ENCODE results near the gene SCGB2B2. TPM values are rescaled to one million over a fixed set of nuclear protein-coding genes. Genes with fewer than 3 reads are reported as not detected.
"Not testable (repeated sequence)": the region's sequence is repeated elsewhere in the genome, so short reads cannot be mapped to it uniquely, and the experiment has no call there.

The SCGB2B2 gene
- polyA plus RNA-seq, 2 of the 4 experiments (the other 2 are of a cell fraction), result 0.21 to 0.26 TPM

GRCh38 chr19:34666200-34666957 lies 10.6 kb downstream of the SCGB2B2 start:
- CTCF ChIA-PET, result interaction anchor here (1.1 kb wide), 1 partner anchor 27 kb away, joined by 5 read pairs; no protein-coding TSS in a partner anchor
- H3K9me3 ChIP-seq, result peaks cover 11% of the 10 kb centered on the region; the same call in 1 of the 3 replicates
- no peak overlapping the region for H3K27ac ChIP-seq
- H3K4me2 ChIP-seq, result no peak overlapping the region
- DNase-seq (ENCODE audit: low read depth in 1 of 2, low spot score in 1 of 2), result no peak
- H3K4me3 ChIP-seq, result no peak overlapping the region
- POLR2A ChIA-PET, result no interaction called here
- no peak for FAIRE-seq
- ATAC-seq, result no peak
- TF ChIP-seq POLR2A (IDR thresholded peaks at IDR 0.05; ENCODE audit: low read length), result no peak
- TF ChIP-seq POLR2AphosphoS2 (conservative IDR thresholded peaks at IDR 0.05; ENCODE audit: low read length), result no peak
- TF ChIP-seq ZNF302 (CRISPR knock-in tag; IDR thresholded peaks at IDR 0.05), result no peak
- TF ChIP-seq REST (IDR thresholded peaks at IDR 0.05), result no peak
- TF ChIP-seq MAZ (IDR thresholded peaks at IDR 0.05; ENCODE audit: borderline replicate concordance, low read depth, low read length), result no peak
- TF ChIP-seq, protein P1, sequence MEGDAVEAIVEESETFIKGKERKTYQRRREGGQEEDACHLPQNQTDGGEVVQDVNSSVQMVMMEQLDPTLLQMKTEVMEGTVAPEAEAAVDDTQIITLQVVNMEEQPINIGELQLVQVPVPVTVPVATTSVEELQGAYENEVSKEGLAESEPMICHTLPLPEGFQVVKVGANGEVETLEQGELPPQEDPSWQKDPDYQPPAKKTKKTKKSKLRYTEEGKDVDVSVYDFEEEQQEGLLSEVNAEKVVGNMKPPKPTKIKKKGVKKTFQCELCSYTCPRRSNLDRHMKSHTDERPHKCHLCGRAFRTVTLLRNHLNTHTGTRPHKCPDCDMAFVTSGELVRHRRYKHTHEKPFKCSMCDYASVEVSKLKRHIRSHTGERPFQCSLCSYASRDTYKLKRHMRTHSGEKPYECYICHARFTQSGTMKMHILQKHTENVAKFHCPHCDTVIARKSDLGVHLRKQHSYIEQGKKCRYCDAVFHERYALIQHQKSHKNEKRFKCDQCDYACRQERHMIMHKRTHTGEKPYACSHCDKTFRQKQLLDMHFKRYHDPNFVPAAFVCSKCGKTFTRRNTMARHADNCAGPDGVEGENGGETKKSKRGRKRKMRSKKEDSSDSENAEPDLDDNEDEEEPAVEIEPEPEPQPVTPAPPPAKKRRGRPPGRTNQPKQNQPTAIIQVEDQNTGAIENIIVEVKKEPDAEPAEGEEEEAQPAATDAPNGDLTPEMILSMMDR (IDR thresholded peaks at IDR 0.05), result no peak
- TF ChIP-seq MYC (IDR thresholded peaks at IDR 0.05; ENCODE audit: borderline replicate concordance, low read length), result no peak
- TF ChIP-seq CBX2 (IDR thresholded peaks at IDR 0.05; ENCODE audit: borderline replicate concordance, low read depth), result no peak
- peaks cover 5% of the 10 kb centered on the region; the same call in 1 of the 3 replicates for H3K4me1 ChIP-seq
- 92% methylated on average over 25 of the region's 25 CpGs for WGBS (ENCODE audit: missing lambda C conversion rate)

- CTCF ChIA-PET, result interaction anchor here (1.1 kb wide), 1 partner anchor 307 kb away, joined by 3 read pairs; no protein-coding TSS in a partner anchor
- not testable (repeated sequence) for FAIRE-seq; DNase-seq (ENCODE audit: low read depth in 1 of 2, low spot score in 1 of 2)
These were observed 11.7 kb downstream of the SCGB2B2 start for GRCh38 chr19:34665275-34665674.

GRCh38 chr19:34664870-34665269 lies 12.1 kb downstream of the SCGB2B2 start:
- DNase-seq (ENCODE audit: low read depth in 1 of 2, low spot score in 1 of 2), result no peak
- H3K9me3 ChIP-seq, result peaks cover 11% of the 10 kb centered on the region; the same call in 1 of the 3 replicates
- ChIA-PET POLR2A (no interaction called here), CTCF (interaction anchor here (1.1 to 1.2 kb wide), 2 partner anchors 14 to 308 kb away, joined by 3 read pairs; no protein-coding TSS in a partner anchor)
- FAIRE-seq, result no peak
- WGBS (ENCODE audit: missing lambda C conversion rate), result 52% methylated on average over 6 of the region's 6 CpGs
- ATAC-seq, result no peak
- H3K4me1 ChIP-seq, result peaks cover 5% of the 10 kb centered on the region; the same call in 1 of the 3 replicates
- H3K4me2 ChIP-seq, result no peak overlapping the region
- H3K4me3 ChIP-seq, result no peak overlapping the region
- no peak overlapping the region for H3K27ac ChIP-seq
- TF ChIP-seq POLR2A (IDR thresholded peaks at IDR 0.05; ENCODE audit: low read length), result no peak; the same call in 1 of the 2 replicates
- no peak for TF ChIP-seq RAD21 (conservative IDR thresholded peaks at IDR 0.05 in 1 of 2, IDR thresholded peaks at IDR 0.05 in 1 of 2)
- TF ChIP-seq, protein P1 (IDR thresholded peaks at IDR 0.05), result no peak
- TF ChIP-seq ZC3H11A (IDR thresholded peaks at IDR 0.05), result no peak
- TF ChIP-seq MYC (IDR thresholded peaks at IDR 0.05; ENCODE audit: borderline replicate concordance, low read length), result no peak
- no peak for TF ChIP-seq ZSCAN20 (CRISPR knock-in tag; IDR thresholded peaks at IDR 0.05)
- no peak for TF ChIP-seq HEYL (CRISPR knock-in tag; IDR thresholded peaks at IDR 0.05)
- TF ChIP-seq REST (IDR thresholded peaks at IDR 0.05), result no peak
- TF ChIP-seq, protein P2, sequence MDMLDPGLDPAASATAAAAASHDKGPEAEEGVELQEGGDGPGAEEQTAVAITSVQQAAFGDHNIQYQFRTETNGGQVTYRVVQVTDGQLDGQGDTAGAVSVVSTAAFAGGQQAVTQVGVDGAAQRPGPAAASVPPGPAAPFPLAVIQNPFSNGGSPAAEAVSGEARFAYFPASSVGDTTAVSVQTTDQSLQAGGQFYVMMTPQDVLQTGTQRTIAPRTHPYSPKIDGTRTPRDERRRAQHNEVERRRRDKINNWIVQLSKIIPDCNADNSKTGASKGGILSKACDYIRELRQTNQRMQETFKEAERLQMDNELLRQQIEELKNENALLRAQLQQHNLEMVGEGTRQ (IDR thresholded peaks at IDR 0.05), result no peak
- no peak for TF ChIP-seq FOSL2 (IDR thresholded peaks at IDR 0.05)
- TF ChIP-seq FOSL2 (CRISPR knock-in tag; IDR thresholded peaks at IDR 0.05), result no peak
- TF ChIP-seq HOXB13 (CRISPR knock-in tag; IDR thresholded peaks at IDR 0.05; ENCODE audit: low read depth), result no peak
- TF ChIP-seq RARB (CRISPR knock-in tag; IDR thresholded peaks at IDR 0.05), result no peak

More at GRCh38 chr19:34665275-34665674, 11.7 kb downstream of the SCGB2B2 start:
- ATAC-seq, POLR2A ChIA-PET, H3K4me2 ChIP-seq, H3K4me1 ChIP-seq, H3K27ac ChIP-seq, H3K4me3 ChIP-seq: not testable (repeated sequence)
- H3K9me3 ChIP-seq, result peaks cover 11% of the 10 kb centered on the region; the same call in 1 of the 3 replicates
- 69% methylated on average over 4 of the region's 4 CpGs for WGBS (ENCODE audit: missing lambda C conversion rate)
